ENCODE results near the gene SLC13A5. TPM values are rescaled to one million over a fixed set of nuclear protein-coding genes. Genes with fewer than 3 reads are reported as not detected.
"Not testable (repeated sequence)": the region's sequence is repeated elsewhere in the genome, so short reads cannot be mapped to it uniquely, and the experiment has no call there.

Gene SLC13A5
- total RNA-seq, 2 donors from 2014 or later, result not detected

- H3K4me3 ChIP-seq, result no peak overlapping the region
- WGBS, 2 donors, result 77% methylated on average over 9 of the region's 11 CpGs; no CpG with 5 or more reads in 1 of the 2 donors
- H3K4me1 ChIP-seq, result peaks cover 9% of the 10 kb centered on the region
- DNase-seq (no peak), ATAC-seq (no peak)
- no peaks in the 10 kb centered on the region for H3K9me3 ChIP-seq
- H3K27me3 ChIP-seq, result no peaks in the 10 kb centered on the region
- intact Hi-C loops (cut with DNase I), result no loop called here
- no peaks in the 10 kb centered on the region for H3K36me3 ChIP-seq (replicated peaks in 1 of 2; ENCODE audit: insufficient read depth in 1 of 2, low read depth in 2 of 2)
- H3K27ac ChIP-seq, result no peak overlapping the region
- TF ChIP-seq POLR2A (IDR thresholded peaks at IDR 0.05) (no peak), CTCF (IDR thresholded peaks at IDR 0.05) (no peak)
Observed at GRCh38 chr17:6698004-6698403, 15.2 kb downstream of the SLC13A5 start.

- intact Hi-C loops (cut with DNase I), result no loop called here
- H3K4me3 ChIP-seq, result no peak overlapping the region
- DNase-seq (no peak), ATAC-seq (no peak)
- 80 to 82% methylated on average over 3 to 5 of the region's 5 CpGs for WGBS, 2 donors
- H3K4me1 ChIP-seq, result peaks cover 9% of the 10 kb centered on the region
- H3K27me3 ChIP-seq, result no peaks in the 10 kb centered on the region
- H3K27ac ChIP-seq, result no peak overlapping the region
- TF ChIP-seq POLR2A (IDR thresholded peaks at IDR 0.05) (no peak), CTCF (IDR thresholded peaks at IDR 0.05) (no peak)
- no peaks in the 10 kb centered on the region for H3K9me3 ChIP-seq
- no peaks in the 10 kb centered on the region for H3K36me3 ChIP-seq (replicated peaks in 1 of 2; ENCODE audit: insufficient read depth in 1 of 2, low read depth in 2 of 2)
Observed at GRCh38 chr17:6696906-6697305, 16.3 kb downstream of the SLC13A5 start.

- H3K9me3 ChIP-seq, result no peaks in the 10 kb centered on the region
- intact Hi-C loops (cut with DNase I), result no loop called here
- WGBS, 2 donors, result 70 to 76% methylated on average over 13 of the region's 13 CpGs
- no peaks in the 10 kb centered on the region for H3K36me3 ChIP-seq (replicated peaks in 1 of 2; ENCODE audit: insufficient read depth in 1 of 2, low read depth in 2 of 2)
- no peak overlapping the region for H3K4me3 ChIP-seq
- H3K4me1 ChIP-seq, result peaks cover 9% of the 10 kb centered on the region
- ATAC-seq (no peak), DNase-seq (no peak)
- TF ChIP-seq POLR2A (IDR thresholded peaks at IDR 0.05), result no peak
- TF ChIP-seq CTCF (IDR thresholded peaks at IDR 0.05), result no peak
- H3K27ac ChIP-seq, result no peak overlapping the region
- no peaks in the 10 kb centered on the region for H3K27me3 ChIP-seq
Observed at GRCh38 chr17:6695565-6695964, 17.6 kb downstream of the SLC13A5 start.

- no peak for ATAC-seq
- H3K36me3 ChIP-seq (replicated peaks in 1 of 2; ENCODE audit: insufficient read depth in 1 of 2, low read depth in 2 of 2), result no peaks in the 10 kb centered on the region
- no peak for TF ChIP-seq POLR2A (IDR thresholded peaks at IDR 0.05)
- no peak for TF ChIP-seq CTCF (IDR thresholded peaks at IDR 0.05)
- intact Hi-C loops (cut with DNase I), result no loop called here
- no peak overlapping the region for H3K27ac ChIP-seq
- no peaks in the 10 kb centered on the region for H3K27me3 ChIP-seq
- no peaks in the 10 kb centered on the region for H3K9me3 ChIP-seq
- no peak overlapping the region for H3K4me3 ChIP-seq
- 72 to 94% methylated on average over 2 of the region's 2 CpGs for WGBS, 2 donors
- no peak for DNase-seq
- peaks cover 4% of the 10 kb centered on the region for H3K4me1 ChIP-seq
Observed at GRCh38 chr17:6695051-6695450, 18.1 kb downstream of the SLC13A5 start.

- H3K36me3 ChIP-seq (replicated peaks in 1 of 2; ENCODE audit: insufficient read depth in 1 of 2, low read depth in 2 of 2); DNase-seq; H3K4me3 ChIP-seq; intact Hi-C loops (cut with DNase I); H3K4me1 ChIP-seq; H3K9me3 ChIP-seq; H3K27ac ChIP-seq; ATAC-seq; H3K27me3 ChIP-seq: not testable (repeated sequence)
- 53 to 56% methylated on average over 6 of the region's 6 CpGs for WGBS, 2 donors
Observed at GRCh38 chr17:6691958-6692357, 21.2 kb downstream of the SLC13A5 start.
